Tibial nerve (tissue), 3 donors: ENCODE results near the gene LARP4.

Source experiments
- CTCF ChIP-seq, 5 experiments: fragments of 200-600 bp in 3 of 5; fragments of 450-650 bp in 2 of 5; sonication (generic) in 3 of 5; IDR thresholded peaks; one replicate each; pipeline ENCODE4 v1.5.1; 2016 to 2019; ENCODE audit warnings: antibody characterized with exemption in 5 of 5, mild to moderate bottlenecking in 3 of 5, moderate library complexity in 2 of 5
- POLR2A ChIP-seq, 2 donors: fragments of 450-650 bp; IDR thresholded peaks; one replicate each; pipeline ENCODE4 v1.6.1; 2017; ENCODE audit warnings: antibody characterized with exemption in 2 of 2, mild to moderate bottlenecking in 2 of 2, moderate library complexity in 2 of 2

GRCh38 chr12:50403001-50403440 is 2.3 kb downstream of the LARP4 start:
- no peak for TF ChIP-seq CTCF (IDR thresholded peaks at IDR 0.05)
- no peak for TF ChIP-seq POLR2A (IDR thresholded peaks at IDR 0.05)
